ENCODE measurements around the gene MED15. TPM values are rescaled to one million over a fixed set of nuclear protein-coding genes. Genes with fewer than 3 reads are reported as not detected.

Gene MED15
- polyA plus RNA-seq, 2 of the 4 experiments (the other 2 are of a cell fraction) = 10.7 to 29.7 TPM

GRCh38 chr22:20528405-20528978 lies 21.1 kb downstream of the MED15 start:
- TF ChIP-seq HMGXB4 (CRISPR knock-in tag; IDR thresholded peaks at IDR 0.05; ENCODE audit: borderline replicate concordance) (no peak), HES2 (IDR thresholded peaks at IDR 0.05) (no peak), RARB (CRISPR knock-in tag; IDR thresholded peaks at IDR 0.05) (no peak), MYC (IDR thresholded peaks at IDR 0.05; ENCODE audit: borderline replicate concordance, low read length) (no peak), RNF2 (IDR thresholded peaks at IDR 0.05; ENCODE audit: borderline replicate concordance, low read depth) (no peak), ATOH8 (CRISPR knock-in tag; IDR thresholded peaks at IDR 0.05; ENCODE audit: low read depth) (no peak), HDAC2 (IDR thresholded peaks at IDR 0.05) (no peak), CEBPB (IDR thresholded peaks at IDR 0.05) (no peak), USF2 (IDR thresholded peaks at IDR 0.05) (no peak), ESRRA (IDR thresholded peaks at IDR 0.05; ENCODE audit: borderline replicate concordance, low read length) (no peak), PBX3 (IDR thresholded peaks at IDR 0.05) (no peak), POLR2A (IDR thresholded peaks at IDR 0.05; ENCODE audit: low read length) (no peak), MAX (IDR thresholded peaks at IDR 0.05) (no peak), TP53 (CRISPR knock-in tag; IDR thresholded peaks at IDR 0.05) (no peak), FOSB (CRISPR knock-in tag; IDR thresholded peaks at IDR 0.05) (no peak), RCOR1 (IDR thresholded peaks at IDR 0.05; ENCODE audit: low read depth, low read length) (no peak)
- no peak overlapping the region for H3K4me3 ChIP-seq
- H3K9me3 ChIP-seq = no peaks in the 10 kb centered on the region
- POLR2A ChIA-PET = no interaction called here
- H3K4me1 ChIP-seq = peaks cover 84% of the 10 kb centered on the region
- CTCF ChIA-PET = interaction anchor here (0.9 to 3.7 kb wide), 4 partner anchors 10 to 33 kb away, joined by 3 to 9 read pairs (median 4); no protein-coding TSS in a partner anchor
- no peak for FAIRE-seq
- 95% methylated on average over 6 of the region's 7 CpGs for WGBS (ENCODE audit: missing lambda C conversion rate)
- peak overlapping the region in 1 of 2 experiments; percentile 92; a peak in 2 of 6 replicates for H3K27ac ChIP-seq
- H3K4me2 ChIP-seq = no peak overlapping the region
- no peak for DNase-seq (ENCODE audit: low read depth in 1 of 2, low spot score in 1 of 2)
- ATAC-seq = no peak

GRCh38 chr22:20530368-20531153 lies 23.2 kb downstream of the MED15 start:
- Histone ChIP-seq H3K27ac (peak overlapping the region; percentile 91 to 92), H3K9me3 (no peaks in the 10 kb centered on the region), H3K4me3 (no peak overlapping the region), H3K4me1 (peaks cover 67% of the 10 kb centered on the region), H3K4me2 (peak overlapping the region; percentile 63)
- ATAC-seq = peak; percentile 83
- DNase-seq (ENCODE audit: low read depth in 1 of 2, low spot score in 1 of 2) = peak; percentile 64 to 66
- TF ChIP-seq USF2 (IDR thresholded peaks at IDR 0.05) = peak; percentile 22; the same call in 1 of the 2 replicates
- peak; percentile 48; the same call in 1 of the 2 replicates for TF ChIP-seq MAX (IDR thresholded peaks at IDR 0.05)
- TF ChIP-seq CBX2 (IDR thresholded peaks at IDR 0.05; ENCODE audit: borderline replicate concordance, low read depth) = no peak
- no peak for TF ChIP-seq HES2 (IDR thresholded peaks at IDR 0.05)
- no peak for TF ChIP-seq FOSL2 (IDR thresholded peaks at IDR 0.05)
- TF ChIP-seq FOSL2 (CRISPR knock-in tag; IDR thresholded peaks at IDR 0.05) = peak; percentile 69
- peak in 1 of 2 experiments; percentile 5; a peak in 1 of 5 replicates for TF ChIP-seq JUN (IDR thresholded peaks at IDR 0.05)
- POLR2A ChIA-PET = interaction anchor here (0.7 to 3.2 kb wide), 4 partner anchors 19 to 39 kb away, joined by 4 to 20 read pairs (median 4); partner anchors contain the start of genes KLHL22 and MED15
- CTCF ChIA-PET = interaction anchor here (1.0 to 1.9 kb wide), 11 partner anchors 10 to 112 kb away, joined by 3 to 14 read pairs (median 4); partner anchors contain the start of gene MED15
- FAIRE-seq = no peak
- WGBS (ENCODE audit: missing lambda C conversion rate) = 8% methylated on average over 15 of the region's 15 CpGs

Measured in A549 (cell line).